ENCODE data around the gene C2orf72. TPM values are rescaled to one million over a fixed set of nuclear protein-coding genes. Genes with fewer than 3 reads are reported as not detected.
A peak's percentile ranks its signal among the peaks of the same experiment; 100 is the strongest.

C2orf72 gene
- total and polyA plus RNA-seq, 10 of the 15 experiments (the other 5 are each of a cell fraction or from before 2014, with no cell fraction given) = under 0.01 to 0.29 (median 0.10) TPM; not detected in 6

GRCh38 chr2:231069379-231070054, 32.2 kb downstream of the C2orf72 start:
- H3K9ac ChIP-seq (ENCODE audit: control insufficient read depth, insufficient read depth, low read length) = no peak overlapping the region
- H3K4me2 ChIP-seq (ENCODE audit: control insufficient read depth, insufficient read depth) = no peak overlapping the region
- H3K79me2 ChIP-seq (ENCODE audit: control insufficient read depth, insufficient read depth, low read length) = no peaks in the 10 kb centered on the region
- H3K27me3 ChIP-seq (replicated peaks in 1 of 2; ENCODE audit: control insufficient read depth in 2 of 2, insufficient read depth in 2 of 2, low read length in 1 of 2) = no peaks in the 10 kb centered on the region
- in situ Hi-C loops (cut with MboI) (no loop called here), intact Hi-C loops (cut with micrococcal nuclease; ENCODE audit: unreplicated experiment) (no loop called here)
- ATAC-seq (no peak), FAIRE-seq (peak; percentile 61), DNase-seq (ENCODE audit: low read depth, low spot score) (no peak)
- RAD21 ChIA-PET (ENCODE audit: unreplicated experiment) = no interaction called here
- no peaks in the 10 kb centered on the region for H4K20me1 ChIP-seq (ENCODE audit: control insufficient read depth, insufficient read depth)
- POLR2A ChIA-PET = no interaction called here
- H3K36me3 ChIP-seq (ENCODE audit: control insufficient read depth in 2 of 2, insufficient read depth in 2 of 2, low read length in 1 of 2) = peaks cover 3 to 24% of the 10 kb centered on the region in 2 experiments; a peak in 2 of 4 replicates
- H3K4me1 ChIP-seq (ENCODE audit: control insufficient read depth, insufficient read depth, low read length) = no peaks in the 10 kb centered on the region
- SMC1A ChIA-PET (ENCODE audit: uncharacterized antibody, unreplicated experiment) = interaction anchor here (0.6 to 1.6 kb wide), 5 partner anchors 14 to 794 kb away, joined by 3 to 6 read pairs (median 4); no protein-coding TSS in a partner anchor
- TF ChIP-seq, protein P1, sequence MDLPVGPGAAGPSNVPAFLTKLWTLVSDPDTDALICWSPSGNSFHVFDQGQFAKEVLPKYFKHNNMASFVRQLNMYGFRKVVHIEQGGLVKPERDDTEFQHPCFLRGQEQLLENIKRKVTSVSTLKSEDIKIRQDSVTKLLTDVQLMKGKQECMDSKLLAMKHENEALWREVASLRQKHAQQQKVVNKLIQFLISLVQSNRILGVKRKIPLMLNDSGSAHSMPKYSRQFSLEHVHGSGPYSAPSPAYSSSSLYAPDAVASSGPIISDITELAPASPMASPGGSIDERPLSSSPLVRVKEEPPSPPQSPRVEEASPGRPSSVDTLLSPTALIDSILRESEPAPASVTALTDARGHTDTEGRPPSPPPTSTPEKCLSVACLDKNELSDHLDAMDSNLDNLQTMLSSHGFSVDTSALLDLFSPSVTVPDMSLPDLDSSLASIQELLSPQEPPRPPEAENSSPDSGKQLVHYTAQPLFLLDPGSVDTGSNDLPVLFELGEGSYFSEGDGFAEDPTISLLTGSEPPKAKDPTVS (IDR thresholded peaks at IDR 0.05; ENCODE audit: low read depth, low read length) = no peak
- TF ChIP-seq TCF12 (IDR thresholded peaks at IDR 0.05; ENCODE audit: low read depth, low read length) (no peak), CEBPB (IDR thresholded peaks at IDR 0.05; ENCODE audit: borderline replicate concordance in 1 of 2, low read depth in 2 of 2, low read length in 2 of 2) (no peak), NFYA (IDR thresholded peaks at IDR 0.05; ENCODE audit: borderline replicate concordance, low read depth, low read length) (no peak), CREB1 (IDR thresholded peaks at IDR 0.05; ENCODE audit: low read depth) (no peak), ETV6 (conservative IDR thresholded peaks at IDR 0.05 in 1 of 2, IDR thresholded peaks at IDR 0.05 in 1 of 2; ENCODE audit: borderline replicate concordance in 1 of 2, low read depth in 1 of 2) (no peak), ATF2 (IDR thresholded peaks at IDR 0.05; ENCODE audit: low read length) (no peak), HDGF (IDR thresholded peaks at IDR 0.05) (no peak), FOXK2 (IDR thresholded peaks at IDR 0.05) (no peak), CHD2 (IDR thresholded peaks at IDR 0.05; ENCODE audit: borderline replicate concordance, low read depth, low read length) (no peak), FOXM1 (IDR thresholded peaks at IDR 0.05; ENCODE audit: low read depth, low read length) (no peak), NR2F1 (conservative IDR thresholded peaks at IDR 0.05) (no peak), POLR2AphosphoS5 (IDR thresholded peaks at IDR 0.05; ENCODE audit: low read length) (no peak)
- TF ChIP-seq, protein P2, sequence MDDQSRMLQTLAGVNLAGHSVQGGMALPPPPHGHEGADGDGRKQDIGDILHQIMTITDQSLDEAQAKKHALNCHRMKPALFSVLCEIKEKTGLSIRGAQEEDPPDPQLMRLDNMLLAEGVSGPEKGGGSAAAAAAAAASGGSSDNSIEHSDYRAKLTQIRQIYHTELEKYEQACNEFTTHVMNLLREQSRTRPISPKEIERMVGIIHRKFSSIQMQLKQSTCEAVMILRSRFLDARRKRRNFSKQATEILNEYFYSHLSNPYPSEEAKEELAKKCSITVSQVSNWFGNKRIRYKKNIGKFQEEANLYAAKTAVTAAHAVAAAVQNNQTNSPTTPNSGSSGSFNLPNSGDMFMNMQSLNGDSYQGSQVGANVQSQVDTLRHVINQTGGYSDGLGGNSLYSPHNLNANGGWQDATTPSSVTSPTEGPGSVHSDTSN (IDR thresholded peaks at IDR 0.05; ENCODE audit: insufficient replicate concordance, low read depth, low read length) = no peak
- TF ChIP-seq, protein P3, sequence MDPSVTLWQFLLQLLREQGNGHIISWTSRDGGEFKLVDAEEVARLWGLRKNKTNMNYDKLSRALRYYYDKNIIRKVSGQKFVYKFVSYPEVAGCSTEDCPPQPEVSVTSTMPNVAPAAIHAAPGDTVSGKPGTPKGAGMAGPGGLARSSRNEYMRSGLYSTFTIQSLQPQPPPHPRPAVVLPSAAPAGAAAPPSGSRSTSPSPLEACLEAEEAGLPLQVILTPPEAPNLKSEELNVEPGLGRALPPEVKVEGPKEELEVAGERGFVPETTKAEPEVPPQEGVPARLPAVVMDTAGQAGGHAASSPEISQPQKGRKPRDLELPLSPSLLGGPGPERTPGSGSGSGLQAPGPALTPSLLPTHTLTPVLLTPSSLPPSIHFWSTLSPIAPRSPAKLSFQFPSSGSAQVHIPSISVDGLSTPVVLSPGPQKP (IDR thresholded peaks at IDR 0.05; ENCODE audit: low read depth, low read length) = no peak
- H2AFZ ChIP-seq (ENCODE audit: control insufficient read depth, low read depth, low read length) = no peak overlapping the region
- H3K4me3 ChIP-seq = no peak overlapping the region
- WGBS (ENCODE audit: insufficient coverage, insufficient replicate concordance, low lambda C conversion rate, missing lambda C conversion rate) = 93% methylated on average over 1 of the region's 1 CpG
- CTCF ChIA-PET = interaction anchor here (0.9 to 1.9 kb wide), 5 partner anchors 11 to 347 kb away, joined by 3 to 12 read pairs (median 4); no protein-coding TSS in a partner anchor
- no peak overlapping the region for H3K27ac ChIP-seq (ENCODE audit: control insufficient read depth, insufficient read depth)
- H3K9me3 ChIP-seq (replicated peaks; ENCODE audit: control insufficient read depth, insufficient read depth, low read length) = no peaks in the 10 kb centered on the region
- no TSS peak for BruUV-seq (replicated peaks)

All from GM12878 (cell line).